ENCODE measurements around the gene PNCK.

Gene PNCK

GRCh38 chrX:153637121-153638040 is 36.2 kb downstream of the PNCK start:
- Histone ChIP-seq H3K9me3 (no peaks in the 10 kb centered on the region), H3K4me3 (ENCODE audit: low read depth in 1 of 2, low read length in 1 of 2) (no peak overlapping the region), H3K27ac (no peak overlapping the region), H3K4me1 (ENCODE audit: control insufficient read depth in 1 of 2, insufficient read depth in 1 of 2, low read depth in 1 of 2, low read length in 1 of 2) (no peaks in the 10 kb centered on the region), H3K36me3 (no peaks in the 10 kb centered on the region), H3K27me3 (peaks cover 30% of the 10 kb centered on the region)
- TF ChIP-seq, protein P1, sequence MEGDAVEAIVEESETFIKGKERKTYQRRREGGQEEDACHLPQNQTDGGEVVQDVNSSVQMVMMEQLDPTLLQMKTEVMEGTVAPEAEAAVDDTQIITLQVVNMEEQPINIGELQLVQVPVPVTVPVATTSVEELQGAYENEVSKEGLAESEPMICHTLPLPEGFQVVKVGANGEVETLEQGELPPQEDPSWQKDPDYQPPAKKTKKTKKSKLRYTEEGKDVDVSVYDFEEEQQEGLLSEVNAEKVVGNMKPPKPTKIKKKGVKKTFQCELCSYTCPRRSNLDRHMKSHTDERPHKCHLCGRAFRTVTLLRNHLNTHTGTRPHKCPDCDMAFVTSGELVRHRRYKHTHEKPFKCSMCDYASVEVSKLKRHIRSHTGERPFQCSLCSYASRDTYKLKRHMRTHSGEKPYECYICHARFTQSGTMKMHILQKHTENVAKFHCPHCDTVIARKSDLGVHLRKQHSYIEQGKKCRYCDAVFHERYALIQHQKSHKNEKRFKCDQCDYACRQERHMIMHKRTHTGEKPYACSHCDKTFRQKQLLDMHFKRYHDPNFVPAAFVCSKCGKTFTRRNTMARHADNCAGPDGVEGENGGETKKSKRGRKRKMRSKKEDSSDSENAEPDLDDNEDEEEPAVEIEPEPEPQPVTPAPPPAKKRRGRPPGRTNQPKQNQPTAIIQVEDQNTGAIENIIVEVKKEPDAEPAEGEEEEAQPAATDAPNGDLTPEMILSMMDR (IDR thresholded peaks at IDR 0.05) = no peak

GRCh38 chrX:153636716-153637115 is 36.9 kb downstream of the PNCK start:
- TF ChIP-seq, protein P1 (IDR thresholded peaks at IDR 0.05) = no peak
- no peaks in the 10 kb centered on the region for H3K9me3 ChIP-seq
- H3K27me3 ChIP-seq = peaks cover 23% of the 10 kb centered on the region
- no peak overlapping the region for H3K27ac ChIP-seq
- no peaks in the 10 kb centered on the region for H3K36me3 ChIP-seq
- H3K4me1 ChIP-seq (ENCODE audit: control insufficient read depth in 1 of 2, insufficient read depth in 1 of 2, low read depth in 1 of 2, low read length in 1 of 2) = no peaks in the 10 kb centered on the region
- H3K4me3 ChIP-seq (ENCODE audit: low read depth in 1 of 2, low read length in 1 of 2) = no peak overlapping the region

- H3K9me3 ChIP-seq = no peaks in the 10 kb centered on the region
- TF ChIP-seq, protein P1 (IDR thresholded peaks at IDR 0.05) = no peak
- no peak overlapping the region for H3K4me3 ChIP-seq (ENCODE audit: low read depth in 1 of 2, low read length in 1 of 2)
- H3K36me3 ChIP-seq = no peaks in the 10 kb centered on the region
- no peak overlapping the region for H3K27ac ChIP-seq
- H3K27me3 ChIP-seq = peaks cover 16% of the 10 kb centered on the region
- H3K4me1 ChIP-seq (ENCODE audit: control insufficient read depth in 1 of 2, insufficient read depth in 1 of 2, low read depth in 1 of 2, low read length in 1 of 2) = no peaks in the 10 kb centered on the region
These were observed 37.6 kb downstream of the PNCK start for GRCh38 chrX:153635788-153636668.

- H3K4me3 ChIP-seq (ENCODE audit: low read depth in 1 of 2, low read length in 1 of 2) = no peak overlapping the region
- H3K27me3 ChIP-seq = peaks cover 10% of the 10 kb centered on the region
- H3K36me3 ChIP-seq = no peaks in the 10 kb centered on the region
- no peaks in the 10 kb centered on the region for H3K4me1 ChIP-seq (ENCODE audit: control insufficient read depth in 1 of 2, insufficient read depth in 1 of 2, low read depth in 1 of 2, low read length in 1 of 2)
- H3K9me3 ChIP-seq = no peaks in the 10 kb centered on the region
- no peak overlapping the region for H3K27ac ChIP-seq
- TF ChIP-seq, protein P1 (IDR thresholded peaks at IDR 0.05) = no peak
These were observed 38.2 kb downstream of the PNCK start for GRCh38 chrX:153635388-153635787.

DNA sequence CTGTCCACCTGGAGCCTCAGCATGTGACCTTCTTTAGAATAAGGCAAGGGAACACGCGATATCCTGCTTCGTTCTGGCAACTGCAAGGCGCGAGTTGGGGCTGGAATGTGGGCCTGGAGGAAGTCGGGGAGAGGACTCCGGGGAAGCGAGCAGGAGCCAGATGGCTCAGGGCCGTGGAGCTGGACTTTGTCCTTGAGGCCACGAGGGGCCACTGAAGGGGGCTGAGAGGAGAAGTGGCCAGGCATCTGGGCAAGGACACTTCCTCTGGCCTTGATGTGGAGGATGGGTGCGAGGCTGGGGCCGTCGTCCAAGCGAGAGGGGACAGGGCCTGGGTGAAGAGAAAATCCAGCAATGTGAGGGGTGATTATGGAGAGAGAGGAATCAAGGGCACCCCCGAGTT is 38.8 kb downstream of the PNCK start:
- Histone ChIP-seq H3K4me1 (ENCODE audit: control insufficient read depth in 1 of 2, insufficient read depth in 1 of 2, low read depth in 1 of 2, low read length in 1 of 2) (no peaks in the 10 kb centered on the region), H3K27ac (no peak overlapping the region), H3K9me3 (no peaks in the 10 kb centered on the region)

More for the DNA sequence above, 38.8 kb downstream of the PNCK start:
- TF ChIP-seq, protein P1 (IDR thresholded peaks at IDR 0.05) = no peak
- H3K36me3 ChIP-seq = no peaks in the 10 kb centered on the region
- H3K27me3 ChIP-seq = peaks cover 4% of the 10 kb centered on the region
- no peak overlapping the region for H3K4me3 ChIP-seq (ENCODE audit: low read depth in 1 of 2, low read length in 1 of 2)
